ENCODE results near the gene CCDC85C.

GRCh38 chr14:99570544-99571302 is 33.3 kb downstream of the CCDC85C start:
- TF ChIP-seq POLR2AphosphoS5 (IDR thresholded peaks at IDR 0.05) (no peak), CTCF (IDR thresholded peaks at IDR 0.05) (no peak)
